Lower lobe of right lung (tissue), 2 donors: ENCODE results near the gene PSMC2. TPM values are rescaled to one million over a fixed set of nuclear protein-coding genes. Genes with fewer than 3 reads are reported as not detected.
A peak's percentile ranks its signal among the peaks of the same experiment; 100 is the strongest.

Experiments used
- ATAC-seq, 2 donors: fragments of 200-7000 bp; cut with Tn5 transposase; one replicate each; pipeline ENCODE4 v1.9.1; 2020 to 2022; ENCODE audit warnings: mild to moderate bottlenecking in 2 of 2, moderate library complexity in 2 of 2
- DNase-seq: peaks from one replicate; pipeline ENCODE4 v3.0.0-alpha.2; 2020
- H3K27ac ChIP-seq: fragments of 200-600 bp; one replicate; pipeline ENCODE4 v1.8.0; 2022
- H3K27me3 ChIP-seq: fragments of 200-600 bp; one replicate; pipeline ENCODE4 v1.8.0; 2022; ENCODE audit warnings: low read depth
- H3K36me3 ChIP-seq: fragments of 200-600 bp; one replicate; pipeline ENCODE4 v1.8.0; 2022; ENCODE audit warnings: mild to moderate bottlenecking
- H3K4me1 ChIP-seq: fragments of 200-600 bp; one replicate; pipeline ENCODE4 v1.8.0; 2022
- H3K4me3 ChIP-seq: fragments of 200-600 bp; one replicate; pipeline ENCODE4 v1.8.0; 2022; ENCODE audit warnings: mild to moderate bottlenecking
- H3K9me3 ChIP-seq: fragments of 200-600 bp; one replicate; pipeline ENCODE4 v1.8.0; 2022
- intact Hi-C: fragments of 100-400 bp; cut with DNase I; formaldehyde crosslinking; loops from one replicate; pipeline ENCODE4 v1.11.0; 2022
- total RNA-seq: library from RNA; stranded (reverse); fragmentation: NEBNext Ultra II Directional; extraction: Animal tissue kit (Norgen Biotek cat#: 25700); gene quantifications from one replicate; pipeline ENCODE4 v1.2.1, GENCODE V29; 2021
- TF ChIP-seq, protein P1 (sequence below): fragments of 200-600 bp; IDR thresholded peaks from one replicate; pipeline ENCODE4 v1.8.0; 2022; ENCODE audit warnings: antibody characterized with exemption, mild to moderate bottlenecking
- donor health status: DM: no; HTN: yes; CAD: no; lungs with severe emphysema.

Gene PSMC2
- total RNA-seq, 1 donor from 2014 or later = 89.4 TPM

- no peaks in the 10 kb centered on the region for H3K9me3 ChIP-seq
- peaks cover 49% of the 10 kb centered on the region for H3K4me1 ChIP-seq
- TF ChIP-seq, protein P1, sequence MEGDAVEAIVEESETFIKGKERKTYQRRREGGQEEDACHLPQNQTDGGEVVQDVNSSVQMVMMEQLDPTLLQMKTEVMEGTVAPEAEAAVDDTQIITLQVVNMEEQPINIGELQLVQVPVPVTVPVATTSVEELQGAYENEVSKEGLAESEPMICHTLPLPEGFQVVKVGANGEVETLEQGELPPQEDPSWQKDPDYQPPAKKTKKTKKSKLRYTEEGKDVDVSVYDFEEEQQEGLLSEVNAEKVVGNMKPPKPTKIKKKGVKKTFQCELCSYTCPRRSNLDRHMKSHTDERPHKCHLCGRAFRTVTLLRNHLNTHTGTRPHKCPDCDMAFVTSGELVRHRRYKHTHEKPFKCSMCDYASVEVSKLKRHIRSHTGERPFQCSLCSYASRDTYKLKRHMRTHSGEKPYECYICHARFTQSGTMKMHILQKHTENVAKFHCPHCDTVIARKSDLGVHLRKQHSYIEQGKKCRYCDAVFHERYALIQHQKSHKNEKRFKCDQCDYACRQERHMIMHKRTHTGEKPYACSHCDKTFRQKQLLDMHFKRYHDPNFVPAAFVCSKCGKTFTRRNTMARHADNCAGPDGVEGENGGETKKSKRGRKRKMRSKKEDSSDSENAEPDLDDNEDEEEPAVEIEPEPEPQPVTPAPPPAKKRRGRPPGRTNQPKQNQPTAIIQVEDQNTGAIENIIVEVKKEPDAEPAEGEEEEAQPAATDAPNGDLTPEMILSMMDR = no peak
- peaks cover 25% of the 10 kb centered on the region for H3K36me3 ChIP-seq
- H3K4me3 ChIP-seq = peak overlapping the region; percentile 99
- H3K27me3 ChIP-seq = no peaks in the 10 kb centered on the region
- ATAC-seq = no peak
- peak overlapping the region; percentile 95 for H3K27ac ChIP-seq
- intact Hi-C loops = no loop called here
- DNase-seq = no peak
These were observed 1.0 kb downstream of the PSMC2 start for GRCh38 chr7:103348452-103348851.

GRCh38 chr7:103348959-103349358, 1.5 kb downstream of the PSMC2 start:
- peaks cover 44% of the 10 kb centered on the region for H3K4me1 ChIP-seq
- H3K36me3 ChIP-seq = peaks cover 30% of the 10 kb centered on the region
- ATAC-seq (no peak), DNase-seq (no peak)
- no peaks in the 10 kb centered on the region for H3K27me3 ChIP-seq
- no peak overlapping the region for H3K27ac ChIP-seq
- H3K9me3 ChIP-seq = no peaks in the 10 kb centered on the region
- peak overlapping the region; percentile 99 for H3K4me3 ChIP-seq
- intact Hi-C loops = no loop called here
- TF ChIP-seq, protein P1 = no peak

- H3K4me1 ChIP-seq = peaks cover 43% of the 10 kb centered on the region
- DNase-seq = no peak
- intact Hi-C loops = no loop called here
- no peaks in the 10 kb centered on the region for H3K27me3 ChIP-seq
- ATAC-seq = no peak
- no peaks in the 10 kb centered on the region for H3K9me3 ChIP-seq
- H3K4me3 ChIP-seq = peak overlapping the region; percentile 99
- TF ChIP-seq, protein P1 = no peak
- no peak overlapping the region for H3K27ac ChIP-seq
- peaks cover 39% of the 10 kb centered on the region for H3K36me3 ChIP-seq
These were observed 2.4 kb downstream of the PSMC2 start for GRCh38 chr7:103349805-103350204.

- no peak for ATAC-seq
- H3K36me3 ChIP-seq = peaks cover 64% of the 10 kb centered on the region
- H3K9me3 ChIP-seq = no peaks in the 10 kb centered on the region
- no peaks in the 10 kb centered on the region for H3K27me3 ChIP-seq
- no peak for DNase-seq
- no peaks in the 10 kb centered on the region for H3K4me1 ChIP-seq
- TF ChIP-seq, protein P1 = no peak
- no peak overlapping the region for H3K27ac ChIP-seq
- intact Hi-C loops = no loop called here
- H3K4me3 ChIP-seq = no peak overlapping the region
These were observed 22.0 kb downstream of the PSMC2 start for GRCh38 chr7:103369432-103369831.

- Histone ChIP-seq H3K27me3 (no peaks in the 10 kb centered on the region), H3K27ac (no peak overlapping the region), H3K4me3 (no peak overlapping the region), H3K36me3 (peaks cover 18% of the 10 kb centered on the region), H3K4me1 (no peaks in the 10 kb centered on the region), H3K9me3 (no peaks in the 10 kb centered on the region)
- intact Hi-C loops = no loop called here
- DNase-seq (no peak), ATAC-seq (no peak)
- TF ChIP-seq, protein P1 = no peak
These were observed 26.6 kb downstream of the PSMC2 start for GRCh38 chr7:103373866-103374643.
